ENCODE results near the gene BORCS5.
"Not testable (repeated sequence)": the region's sequence is repeated elsewhere in the genome, so short reads cannot be mapped to it uniquely, and the experiment has no call there.

BORCS5 gene

GRCh38 chr12:12397184-12397583, 40.3 kb downstream of the BORCS5 start:
- peaks cover 21% of the 10 kb centered on the region for H3K4me1 ChIP-seq (ENCODE audit: insufficient read depth, low read length)
- H3K36me3 ChIP-seq (ENCODE audit: insufficient read depth, low read length) = no peaks in the 10 kb centered on the region
- no peaks in the 10 kb centered on the region for H3K9me3 ChIP-seq (ENCODE audit: control insufficient read depth, insufficient read depth, low read length)
- H3K9ac ChIP-seq (ENCODE audit: low read depth, low read length) = no peak overlapping the region

- no peaks in the 10 kb centered on the region for H3K36me3 ChIP-seq (ENCODE audit: insufficient read depth, low read length)
- H3K9ac ChIP-seq (ENCODE audit: low read depth, low read length) = no peak overlapping the region; the same call in 1 of the 2 replicates
- peaks cover 21% of the 10 kb centered on the region for H3K4me1 ChIP-seq (ENCODE audit: insufficient read depth, low read length)
- no peaks in the 10 kb centered on the region for H3K9me3 ChIP-seq (ENCODE audit: control insufficient read depth, insufficient read depth, low read length)
Observed at GRCh38 chr12:12398026-12398859, 41.4 kb downstream of the BORCS5 start.

- peaks cover 21% of the 10 kb centered on the region for H3K4me1 ChIP-seq (ENCODE audit: insufficient read depth, low read length)
Observed at GRCh38 chr12:12399161-12399560, 42.3 kb downstream of the BORCS5 start.

GRCh38 chr12:12399776-12400305, 43.0 kb downstream of the BORCS5 start:
- H3K4me1 ChIP-seq (ENCODE audit: insufficient read depth, low read length) = peaks cover 21% of the 10 kb centered on the region
- H3K9ac ChIP-seq (ENCODE audit: low read depth, low read length) = no peak overlapping the region
- no peaks in the 10 kb centered on the region for H3K9me3 ChIP-seq (ENCODE audit: control insufficient read depth, insufficient read depth, low read length)
- no peaks in the 10 kb centered on the region for H3K36me3 ChIP-seq (ENCODE audit: insufficient read depth, low read length)

More at GRCh38 chr12:12399161-12399560, 42.3 kb downstream of the BORCS5 start:
- Histone ChIP-seq H3K9ac (ENCODE audit: low read depth, low read length) (no peak overlapping the region), H3K9me3 (ENCODE audit: control insufficient read depth, insufficient read depth, low read length) (no peaks in the 10 kb centered on the region), H3K36me3 (ENCODE audit: insufficient read depth, low read length) (no peaks in the 10 kb centered on the region)

- Histone ChIP-seq H3K4me1 (ENCODE audit: insufficient read depth, low read length) (peaks cover 21% of the 10 kb centered on the region), H3K9me3 (ENCODE audit: control insufficient read depth, insufficient read depth, low read length) (no peaks in the 10 kb centered on the region), H3K9ac (ENCODE audit: low read depth, low read length) (no peak overlapping the region), H3K36me3 (ENCODE audit: insufficient read depth, low read length) (no peaks in the 10 kb centered on the region)
Observed at GRCh38 chr12:12400793-12401192, 43.9 kb downstream of the BORCS5 start.

GRCh38 chr12:12403264-12404248, 46.7 kb downstream of the BORCS5 start:
- Histone ChIP-seq H3K9me3 (ENCODE audit: control insufficient read depth, insufficient read depth, low read length) (no peaks in the 10 kb centered on the region), H3K4me1 (ENCODE audit: insufficient read depth, low read length) (peaks cover 14% of the 10 kb centered on the region), H3K9ac (ENCODE audit: low read depth, low read length) (no peak overlapping the region), H3K36me3 (ENCODE audit: insufficient read depth, low read length) (no peaks in the 10 kb centered on the region)

- no peaks in the 10 kb centered on the region for H3K36me3 ChIP-seq (ENCODE audit: insufficient read depth, low read length)
- H3K9me3 ChIP-seq (ENCODE audit: control insufficient read depth, insufficient read depth, low read length) = no peaks in the 10 kb centered on the region
- peaks cover 7% of the 10 kb centered on the region; the same call in 1 of the 2 replicates for H3K4me1 ChIP-seq (ENCODE audit: insufficient read depth, low read length)
- no peak overlapping the region for H3K9ac ChIP-seq (ENCODE audit: low read depth, low read length)
Observed at GRCh38 chr12:12404297-12404696, 47.4 kb downstream of the BORCS5 start.

GRCh38 chr12:12405882-12406281, 49.0 kb downstream of the BORCS5 start:
- Histone ChIP-seq H3K9me3 (ENCODE audit: control insufficient read depth, insufficient read depth, low read length) (no peaks in the 10 kb centered on the region), H3K36me3 (ENCODE audit: insufficient read depth, low read length) (no peaks in the 10 kb centered on the region), H3K9ac (ENCODE audit: low read depth, low read length) (no peak overlapping the region), H3K4me1 (ENCODE audit: insufficient read depth, low read length) (no peaks in the 10 kb centered on the region)

- no peaks in the 10 kb centered on the region for H3K9me3 ChIP-seq (ENCODE audit: control insufficient read depth, insufficient read depth, low read length)
- no peaks in the 10 kb centered on the region for H3K4me1 ChIP-seq (ENCODE audit: insufficient read depth, low read length)
- no peaks in the 10 kb centered on the region for H3K36me3 ChIP-seq (ENCODE audit: insufficient read depth, low read length)
- H3K9ac ChIP-seq (ENCODE audit: low read depth, low read length) = no peak overlapping the region
Observed at GRCh38 chr12:12406762-12407161, 49.9 kb downstream of the BORCS5 start.

GRCh38 chr12:12408265-12408690, 51.4 kb downstream of the BORCS5 start:
- Histone ChIP-seq H3K4me1 (ENCODE audit: insufficient read depth, low read length) (no peaks in the 10 kb centered on the region), H3K9ac (ENCODE audit: low read depth, low read length) (no peak overlapping the region), H3K9me3 (ENCODE audit: control insufficient read depth, insufficient read depth, low read length) (no peaks in the 10 kb centered on the region), H3K36me3 (ENCODE audit: insufficient read depth, low read length) (no peaks in the 10 kb centered on the region)

- H3K36me3 ChIP-seq (ENCODE audit: insufficient read depth, low read length); H3K9ac ChIP-seq (ENCODE audit: low read depth, low read length); H3K4me1 ChIP-seq (ENCODE audit: insufficient read depth, low read length); H3K9me3 ChIP-seq (ENCODE audit: control insufficient read depth, insufficient read depth, low read length): not testable (repeated sequence)
Observed at GRCh38 chr12:12409337-12409736, 52.5 kb downstream of the BORCS5 start.

- H3K4me1 ChIP-seq (ENCODE audit: insufficient read depth, low read length) = no peaks in the 10 kb centered on the region
- no peaks in the 10 kb centered on the region for H3K9me3 ChIP-seq (ENCODE audit: control insufficient read depth, insufficient read depth, low read length)
- no peaks in the 10 kb centered on the region for H3K36me3 ChIP-seq (ENCODE audit: insufficient read depth, low read length)
- no peak overlapping the region for H3K9ac ChIP-seq (ENCODE audit: low read depth, low read length)
Observed at GRCh38 chr12:12415886-12416285, 59.0 kb downstream of the BORCS5 start.

- H3K9ac ChIP-seq (ENCODE audit: low read depth, low read length); H3K9me3 ChIP-seq (ENCODE audit: control insufficient read depth, insufficient read depth, low read length); H3K4me1 ChIP-seq (ENCODE audit: insufficient read depth, low read length); H3K36me3 ChIP-seq (ENCODE audit: insufficient read depth, low read length): not testable (repeated sequence)
Observed at GRCh38 chr12:12419165-12419564, 62.3 kb downstream of the BORCS5 start.

- Histone ChIP-seq H3K36me3 (ENCODE audit: insufficient read depth, low read length) (no peaks in the 10 kb centered on the region), H3K4me1 (ENCODE audit: insufficient read depth, low read length) (no peaks in the 10 kb centered on the region), H3K9ac (ENCODE audit: low read depth, low read length) (no peak overlapping the region), H3K9me3 (ENCODE audit: control insufficient read depth, insufficient read depth, low read length) (no peaks in the 10 kb centered on the region; the same call in 1 of the 2 replicates)
Observed at GRCh38 chr12:12423367-12423766, 66.5 kb downstream of the BORCS5 start.
